HepG2 (cell line): ENCODE measurements around the gene GKN1. TPM values are rescaled to one million over a fixed set of nuclear protein-coding genes. Genes with fewer than 3 reads are reported as not detected.
A peak's percentile ranks its signal among the peaks of the same experiment; 100 is the strongest.

Experiments
- CBX1 ChIP-seq: IDR thresholded peaks from one replicate; pipeline ENCODE4 v1.6.1; 2016; ENCODE audit warnings: antibody characterized with exemption, low read depth
- DNMT1 ChIP-seq: sonication (generic); formaldehyde crosslinking; IDR thresholded peaks from 2 replicates; pipeline ENCODE4 v1.5.1; 2020; ENCODE audit warnings: mild to moderate bottlenecking, missing genetic modification reagents
- EP300 ChIP-seq, 3 experiments: sonication (generic) in 1 of 3; formaldehyde crosslinking in 1 of 3; IDR thresholded peaks; 2 replicates each; pipeline versions ENCODE4 v1.5.1 to v1.6.1; 2011 to 2020; ENCODE audit warnings: low read depth in 2 of 3, low read length in 2 of 3, borderline replicate concordance in 1 of 3, improper control_type of control experiment in 1 of 3, mild to moderate bottlenecking in 1 of 3, missing genetic modification reagents in 1 of 3, moderate library complexity in 1 of 3
- GFI1 ChIP-seq: sonication (generic); formaldehyde crosslinking; IDR thresholded peaks from 2 replicates; pipeline ENCODE4 v1.5.0; 2020; ENCODE audit warnings: missing genetic modification reagents, mild to moderate bottlenecking, borderline replicate concordance
- KLF11 ChIP-seq: IDR thresholded peaks from 2 replicates; pipeline ENCODE4 v1.6.1; 2016; ENCODE audit warnings: missing compliant biosample characterization
- KLF16 ChIP-seq, 2 experiments: sonication (generic) in 1 of 2; formaldehyde crosslinking in 1 of 2; IDR thresholded peaks; 2 replicates each; pipeline versions ENCODE4 v1.6.1 to v1.8.0; 2016 to 2023; ENCODE audit warnings: missing genetic modification reagents in 2 of 2, missing compliant biosample characterization in 1 of 2
- MIER2 ChIP-seq: IDR thresholded peaks from 2 replicates; pipeline ENCODE4 v1.6.1; 2016; ENCODE audit warnings: missing biosample characterization, missing genetic modification reagents
- NKX3-1 ChIP-seq: sonication (generic); formaldehyde crosslinking; IDR thresholded peaks from 2 replicates; pipeline ENCODE4 v1.5.0; 2020; ENCODE audit warnings: missing genetic modification reagents
- SETDB1 ChIP-seq: sonication (generic); formaldehyde crosslinking; IDR thresholded peaks from 2 replicates; pipeline ENCODE4 v1.5.1; 2020; ENCODE audit warnings: missing genetic modification reagents, mild to moderate bottlenecking, borderline replicate concordance
- SIX4 ChIP-seq: sonication (generic); formaldehyde crosslinking; IDR thresholded peaks from 2 replicates; pipeline ENCODE4 v1.4.0; 2020; ENCODE audit warnings: missing genetic modification reagents
- ZBTB7B ChIP-seq: sonication (generic); formaldehyde crosslinking; IDR thresholded peaks from 2 replicates; pipeline ENCODE4 v1.4.0; 2020; ENCODE audit warnings: missing genetic modification reagents
- ZFP82 ChIP-seq: sonication (generic); formaldehyde crosslinking; IDR thresholded peaks from 2 replicates; pipeline ENCODE4 v1.5.1; 2020; ENCODE audit warnings: mild to moderate bottlenecking, missing genetic modification reagents, borderline replicate concordance
- ZFP90 ChIP-seq: sonication (generic); formaldehyde crosslinking; IDR thresholded peaks from 2 replicates; pipeline ENCODE4 v1.8.0; 2022; ENCODE audit warnings: missing genetic modification reagents, mild to moderate bottlenecking, inconsistent platforms, borderline replicate concordance
- ZMAT3 ChIP-seq: sonication (generic); formaldehyde crosslinking; conservative IDR thresholded peaks from 2 replicates; pipeline ENCODE4 v1.7.0; 2021; ENCODE audit warnings: missing genetic modification reagents
- ZNF207 ChIP-seq: fragments of 450-650 bp; IDR thresholded peaks from 2 replicates; pipeline ENCODE4 v1.6.1; 2016; ENCODE audit warnings: antibody characterized with exemption, borderline replicate concordance
- ZNF230 ChIP-seq: sonication (generic); formaldehyde crosslinking; IDR thresholded peaks from 2 replicates; pipeline ENCODE4 v1.4.0; 2020; ENCODE audit warnings: mild to moderate bottlenecking, missing genetic modification reagents
- ZNF737 ChIP-seq: sonication (generic); formaldehyde crosslinking; IDR thresholded peaks from 2 replicates; pipeline ENCODE4 v1.5.0; 2020; ENCODE audit warnings: missing genetic modification reagents, mild to moderate bottlenecking, borderline replicate concordance
- ZNF766 ChIP-seq: sonication (generic); formaldehyde crosslinking; IDR thresholded peaks from 2 replicates; pipeline ENCODE4 v1.5.0; 2020; ENCODE audit warnings: missing genetic modification reagents, borderline replicate concordance
- ZSCAN20 ChIP-seq: sonication (generic); formaldehyde crosslinking; IDR thresholded peaks from 2 replicates; pipeline ENCODE4 v1.4.0; 2020; ENCODE audit warnings: missing genetic modification reagents, mild to moderate bottlenecking, borderline replicate concordance
- polyA plus RNA-seq, 8 experiments: library from polyadenylated mRNA; depleted of rRNA in 3 of 8; stranded (reverse) in 7 of 8; unstranded in 1 of 8; fragments of >200 nt; fragmentation: Illumina TruSeq in 4 of 8; extraction: Trizol in 4 of 8; gene quantifications; 2 replicates each; pipeline versions ENCODE4 v1.2.1 to v1.2.3, GENCODE V29; 2011 to 2016; ENCODE audit warnings: low read depth in 4 of 8, missing spikeins in 1 of 8, mixed read lengths in 1 of 8; ENCODE audit not compliant: insufficient read depth in 1 of 8
- total RNA-seq, 5 experiments: library from RNA; depleted of rRNA; stranded (reverse); fragments of >200 nt; fragmentation: Illumina TruSeq; extraction: Trizol; gene quantifications; 2 replicates each; pipeline ENCODE4 v1.2.3, GENCODE V29; 2016; ENCODE audit warnings: low read depth in 1 of 5
- TF ChIP-seq, protein P1 (sequence below): sonication (generic); formaldehyde crosslinking; IDR thresholded peaks from 2 replicates; pipeline ENCODE4 v1.9.0; 2022; ENCODE audit warnings: missing genetic modification reagents, mild to moderate bottlenecking, borderline replicate concordance
- TF ChIP-seq, protein P2 (sequence below): sonication (generic); formaldehyde crosslinking; IDR thresholded peaks from 2 replicates; pipeline ENCODE4 v1.5.0; 2020; ENCODE audit warnings: mild to moderate bottlenecking, missing genetic modification reagents
- TF ChIP-seq, protein P3 (sequence below): sonication (generic); formaldehyde crosslinking; IDR thresholded peaks from 2 replicates; pipeline ENCODE4 v1.4.0; 2020; ENCODE audit warnings: missing genetic modification reagents, mild to moderate bottlenecking, borderline replicate concordance

Gene GKN1
- total and polyA plus RNA-seq, 2 of the 13 experiments (the other 11 are each of a cell fraction or from before 2014, with no cell fraction given): not detected

DNA sequence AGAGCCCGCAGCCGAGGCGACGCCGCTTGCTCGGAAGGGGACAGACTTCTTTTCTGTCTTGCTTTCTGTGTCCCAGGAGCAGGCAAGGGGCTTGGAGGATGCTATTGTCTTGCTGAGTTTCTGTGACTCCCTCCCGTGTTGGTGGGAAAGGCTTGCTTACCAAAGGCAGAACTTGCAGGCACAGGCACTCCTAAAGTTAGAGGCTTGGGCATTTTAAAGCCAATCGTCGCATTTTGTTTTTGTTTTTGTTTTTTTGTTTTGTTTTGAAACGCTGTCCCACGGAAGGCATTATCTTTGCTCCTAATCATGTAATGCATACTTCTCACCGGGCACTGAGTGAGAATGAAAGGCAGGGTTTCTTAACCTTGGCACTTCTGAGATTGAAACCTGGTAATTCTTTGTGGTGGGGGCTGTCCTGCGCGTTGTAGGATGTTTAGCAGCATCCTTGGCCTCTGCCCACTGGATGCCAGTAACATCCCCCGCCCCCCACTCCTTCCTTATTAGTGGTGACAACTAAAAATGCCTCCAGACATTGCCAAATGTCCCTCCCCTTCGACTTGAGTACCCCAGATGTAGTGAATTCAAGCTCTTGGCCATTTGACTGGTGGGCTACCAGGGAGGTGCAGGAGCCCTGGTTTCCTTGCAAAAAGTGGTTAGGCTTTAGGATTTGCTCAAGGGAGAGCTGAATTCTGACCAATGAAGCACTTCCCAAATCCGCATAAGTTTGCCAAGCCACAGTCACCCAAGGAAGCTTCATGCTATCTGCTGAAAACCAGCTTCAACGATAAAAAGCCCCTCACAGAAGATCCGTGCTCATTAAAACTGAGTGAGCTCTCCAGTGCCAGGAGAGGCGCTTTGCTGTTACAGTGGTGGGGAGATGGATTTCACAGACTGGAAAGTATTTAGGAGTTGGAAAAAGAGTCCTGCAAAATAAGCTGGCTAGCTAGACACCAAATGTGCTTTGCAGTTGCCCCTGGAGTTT lies 39.7 kb downstream of the GKN1 start (continued):
- TF ChIP-seq, protein P1, sequence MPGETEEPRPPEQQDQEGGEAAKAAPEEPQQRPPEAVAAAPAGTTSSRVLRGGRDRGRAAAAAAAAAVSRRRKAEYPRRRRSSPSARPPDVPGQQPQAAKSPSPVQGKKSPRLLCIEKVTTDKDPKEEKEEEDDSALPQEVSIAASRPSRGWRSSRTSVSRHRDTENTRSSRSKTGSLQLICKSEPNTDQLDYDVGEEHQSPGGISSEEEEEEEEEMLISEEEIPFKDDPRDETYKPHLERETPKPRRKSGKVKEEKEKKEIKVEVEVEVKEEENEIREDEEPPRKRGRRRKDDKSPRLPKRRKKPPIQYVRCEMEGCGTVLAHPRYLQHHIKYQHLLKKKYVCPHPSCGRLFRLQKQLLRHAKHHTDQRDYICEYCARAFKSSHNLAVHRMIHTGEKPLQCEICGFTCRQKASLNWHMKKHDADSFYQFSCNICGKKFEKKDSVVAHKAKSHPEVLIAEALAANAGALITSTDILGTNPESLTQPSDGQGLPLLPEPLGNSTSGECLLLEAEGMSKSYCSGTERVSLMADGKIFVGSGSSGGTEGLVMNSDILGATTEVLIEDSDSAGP: no peak
- TF ChIP-seq GFI1 (CRISPR knock-in tag) (no peak), ZNF207 (no peak), KLF11 (CRISPR knock-in tag) (no peak), NKX3-1 (CRISPR knock-in tag) (no peak), ZNF230 (CRISPR knock-in tag) (no peak; the same call in 1 of the 2 replicates), SIX4 (CRISPR knock-in tag) (no peak), ZNF737 (no peak), ZNF766 (CRISPR knock-in tag) (no peak), ZFP82 (CRISPR knock-in tag) (no peak), EP300 (IDR thresholded peaks at IDR 0.05; ENCODE audit: low read depth in 2 of 2, low read length in 2 of 2) (no peak), EP300 (CRISPR knock-in tag; IDR thresholded peaks at IDR 0.05; ENCODE audit: borderline replicate concordance) (no peak), SETDB1 (CRISPR knock-in tag) (no peak), CBX1 (no peak), ZFP90 (0 out of 2 replicates have a peak, but pooled peaks have one; percentile 21), ZMAT3 (CRISPR knock-in tag) (no peak), KLF16 (CRISPR knock-in tag; IDR thresholded peaks at IDR 0.05) (no peak), ZSCAN20 (CRISPR knock-in tag) (no peak), ZBTB7B (CRISPR knock-in tag) (no peak), DNMT1 (CRISPR knock-in tag) (no peak), MIER2 (CRISPR knock-in tag) (no peak)
- TF ChIP-seq, protein P2, sequence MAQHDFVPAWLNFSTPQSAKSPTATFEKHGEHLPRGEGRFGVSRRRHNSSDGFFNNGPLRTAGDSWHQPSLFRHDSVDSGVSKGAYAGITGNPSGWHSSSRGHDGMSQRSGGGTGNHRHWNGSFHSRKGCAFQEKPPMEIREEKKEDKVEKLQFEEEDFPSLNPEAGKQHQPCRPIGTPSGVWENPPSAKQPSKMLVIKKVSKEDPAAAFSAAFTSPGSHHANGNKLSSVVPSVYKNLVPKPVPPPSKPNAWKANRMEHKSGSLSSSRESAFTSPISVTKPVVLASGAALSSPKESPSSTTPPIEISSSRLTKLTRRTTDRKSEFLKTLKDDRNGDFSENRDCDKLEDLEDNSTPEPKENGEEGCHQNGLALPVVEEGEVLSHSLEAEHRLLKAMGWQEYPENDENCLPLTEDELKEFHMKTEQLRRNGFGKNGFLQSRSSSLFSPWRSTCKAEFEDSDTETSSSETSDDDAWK (CRISPR knock-in tag): no peak
- TF ChIP-seq, protein P3, sequence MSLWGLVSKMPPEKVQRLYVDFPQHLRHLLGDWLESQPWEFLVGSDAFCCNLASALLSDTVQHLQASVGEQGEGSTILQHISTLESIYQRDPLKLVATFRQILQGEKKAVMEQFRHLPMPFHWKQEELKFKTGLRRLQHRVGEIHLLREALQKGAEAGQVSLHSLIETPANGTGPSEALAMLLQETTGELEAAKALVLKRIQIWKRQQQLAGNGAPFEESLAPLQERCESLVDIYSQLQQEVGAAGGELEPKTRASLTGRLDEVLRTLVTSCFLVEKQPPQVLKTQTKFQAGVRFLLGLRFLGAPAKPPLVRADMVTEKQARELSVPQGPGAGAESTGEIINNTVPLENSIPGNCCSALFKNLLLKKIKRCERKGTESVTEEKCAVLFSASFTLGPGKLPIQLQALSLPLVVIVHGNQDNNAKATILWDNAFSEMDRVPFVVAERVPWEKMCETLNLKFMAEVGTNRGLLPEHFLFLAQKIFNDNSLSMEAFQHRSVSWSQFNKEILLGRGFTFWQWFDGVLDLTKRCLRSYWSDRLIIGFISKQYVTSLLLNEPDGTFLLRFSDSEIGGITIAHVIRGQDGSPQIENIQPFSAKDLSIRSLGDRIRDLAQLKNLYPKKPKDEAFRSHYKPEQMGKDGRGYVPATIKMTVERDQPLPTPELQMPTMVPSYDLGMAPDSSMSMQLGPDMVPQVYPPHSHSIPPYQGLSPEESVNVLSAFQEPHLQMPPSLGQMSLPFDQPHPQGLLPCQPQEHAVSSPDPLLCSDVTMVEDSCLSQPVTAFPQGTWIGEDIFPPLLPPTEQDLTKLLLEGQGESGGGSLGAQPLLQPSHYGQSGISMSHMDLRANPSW: 0 out of 2 replicates have a peak, but pooled peaks have one; percentile 10
